Amygdala (tissue), 56 donors: ENCODE measurements around the gene WNT3A.

Experiments
- DNase-seq, 56 donors: peaks; one replicate each; lab custom pipeline; 2025; lab: John Stamatoyannopoulos, UW

Gene WNT3A

GRCh38 chr1:228029281-228029680 lies 22.5 kb downstream of the WNT3A start:
- no peak for DNase-seq

- no peak for DNase-seq
Measured at GRCh38 chr1:228030451-228031201, 23.8 kb downstream of the WNT3A start.

- DNase-seq, result no peak
Measured at GRCh38 chr1:228031276-228031995, 24.6 kb downstream of the WNT3A start.

GRCh38 chr1:228032041-228032440 lies 25.2 kb downstream of the WNT3A start:
- DNase-seq, result no peak

GRCh38 chr1:228033376-228033775 lies 26.6 kb downstream of the WNT3A start:
- DNase-seq, result no peak

GRCh38 chr1:228034954-228035837 lies 28.4 kb downstream of the WNT3A start:
- DNase-seq, result no peak

GRCh38 chr1:228035844-228036243 lies 29.0 kb downstream of the WNT3A start:
- DNase-seq, result no peak

- DNase-seq, result no peak
Measured at GRCh38 chr1:228036701-228037231, 30.0 kb downstream of the WNT3A start.

GRCh38 chr1:228037401-228038386 lies 30.9 kb downstream of the WNT3A start:
- DNase-seq, result no peak

- DNase-seq, result no peak
Measured at GRCh38 chr1:228038387-228039005, 31.7 kb downstream of the WNT3A start.

GRCh38 chr1:228039006-228039903 lies 32.5 kb downstream of the WNT3A start:
- no peak for DNase-seq

GRCh38 chr1:228039986-228040385 lies 33.2 kb downstream of the WNT3A start:
- DNase-seq, result no peak

GRCh38 chr1:228041316-228041715 lies 34.5 kb downstream of the WNT3A start:
- no peak for DNase-seq

GRCh38 chr1:228042508-228042907 lies 35.7 kb downstream of the WNT3A start:
- no peak for DNase-seq

- DNase-seq, result no peak
Measured at GRCh38 chr1:228043281-228043848, 36.6 kb downstream of the WNT3A start.

- DNase-seq, result no peak
Measured at GRCh38 chr1:228044961-228045360, 38.2 kb downstream of the WNT3A start.

GRCh38 chr1:228045405-228045804 lies 38.6 kb downstream of the WNT3A start:
- DNase-seq, result no peak

- DNase-seq, result no peak
Measured at GRCh38 chr1:228045871-228046270, 39.1 kb downstream of the WNT3A start.
